Raji (cell line): ENCODE results near the gene CCDC167.

Source experiments
- POLR2A ChIP-seq: IDR thresholded peaks from 2 replicates; pipeline ENCODE4 v1.6.1; 2011; ENCODE audit warnings: low read depth, low read length, control low read depth; ENCODE audit not compliant: insufficient read depth

Gene CCDC167

DNA sequence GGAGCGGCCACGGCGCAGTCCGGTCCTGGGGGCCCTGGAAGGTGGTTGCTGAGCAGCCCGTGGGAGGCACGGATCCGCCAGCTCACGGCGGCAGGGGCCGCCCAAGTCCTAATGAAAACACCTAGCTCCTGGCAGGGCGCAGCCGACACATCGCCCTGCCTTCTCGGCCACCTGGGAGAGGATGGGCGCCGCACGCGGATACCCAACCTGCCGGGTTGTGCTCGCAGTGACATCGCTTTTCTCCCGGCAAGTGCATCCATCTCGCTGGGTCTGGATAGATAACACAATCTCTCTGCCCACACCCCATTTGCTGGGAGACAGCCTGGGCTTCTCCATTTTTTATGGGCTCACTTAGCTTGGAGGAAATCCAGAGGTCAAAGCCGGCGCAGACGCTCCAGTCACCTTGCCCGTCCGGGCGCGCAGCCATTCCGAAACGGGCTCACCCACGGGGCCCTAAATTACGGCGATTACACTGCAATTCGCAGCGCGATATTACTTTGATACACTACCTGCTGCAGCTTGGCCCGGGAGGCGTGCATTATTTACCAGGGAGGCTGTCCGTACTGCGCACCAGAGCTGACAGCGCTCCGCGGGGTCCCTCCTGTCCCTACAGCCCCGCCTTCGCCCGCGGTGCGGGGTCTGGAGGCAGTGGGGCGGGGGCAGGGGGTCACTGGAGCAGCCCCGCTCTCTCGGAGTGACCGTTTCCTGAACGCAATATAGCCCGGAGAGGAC is 36.2 kb upstream of the CCDC167 start:
- TF ChIP-seq POLR2A: no peak

- TF ChIP-seq POLR2A: no peak
Observed at GRCh38 chr6:37535428-37535758, 35.7 kb upstream of the CCDC167 start.

- TF ChIP-seq POLR2A: no peak
Observed at GRCh38 chr6:37534893-37535292, 35.2 kb upstream of the CCDC167 start.

DNA sequence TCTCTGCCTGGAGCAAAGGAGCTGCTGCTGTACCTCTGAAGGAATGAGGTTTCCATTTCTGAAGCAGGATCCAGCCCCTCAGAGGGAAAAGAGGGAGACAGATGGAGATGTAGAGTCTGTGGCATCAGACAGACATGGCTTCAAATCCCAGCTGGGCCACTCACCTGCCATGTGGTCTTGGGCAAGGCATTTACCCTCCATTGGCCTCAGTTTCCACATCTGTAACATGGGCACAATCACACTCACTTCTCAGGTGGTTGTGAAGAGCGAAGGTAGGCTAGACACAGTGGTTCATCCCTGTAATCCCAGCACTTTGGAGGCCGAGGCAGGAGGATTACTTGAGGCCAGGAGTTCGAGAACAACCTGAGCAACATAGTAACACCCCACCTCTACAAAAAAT is 32.4 kb upstream of the CCDC167 start:
- no peak for TF ChIP-seq POLR2A

- TF ChIP-seq POLR2A: no peak
Observed at GRCh38 chr6:37531437-37532036, 31.8 kb upstream of the CCDC167 start.

DNA sequence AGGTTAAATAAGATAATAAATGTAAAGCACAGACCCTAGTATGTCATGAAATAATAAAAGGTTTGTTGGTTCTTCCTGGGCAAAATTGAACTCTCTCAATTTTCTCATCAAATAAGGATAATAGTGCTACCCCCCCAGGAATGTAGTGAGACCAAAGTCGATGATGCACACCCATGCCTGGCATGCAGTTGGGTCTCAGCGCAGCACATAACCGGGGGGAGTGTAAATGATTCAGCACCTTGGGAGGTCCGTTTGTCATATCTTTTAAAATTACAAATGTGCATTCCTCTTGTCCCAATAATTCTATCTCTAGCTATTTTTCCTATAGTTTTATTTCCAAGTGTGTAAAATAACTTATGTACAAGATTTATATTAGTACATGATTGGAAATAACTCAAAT is 31.3 kb upstream of the CCDC167 start:
- TF ChIP-seq POLR2A: no peak

DNA sequence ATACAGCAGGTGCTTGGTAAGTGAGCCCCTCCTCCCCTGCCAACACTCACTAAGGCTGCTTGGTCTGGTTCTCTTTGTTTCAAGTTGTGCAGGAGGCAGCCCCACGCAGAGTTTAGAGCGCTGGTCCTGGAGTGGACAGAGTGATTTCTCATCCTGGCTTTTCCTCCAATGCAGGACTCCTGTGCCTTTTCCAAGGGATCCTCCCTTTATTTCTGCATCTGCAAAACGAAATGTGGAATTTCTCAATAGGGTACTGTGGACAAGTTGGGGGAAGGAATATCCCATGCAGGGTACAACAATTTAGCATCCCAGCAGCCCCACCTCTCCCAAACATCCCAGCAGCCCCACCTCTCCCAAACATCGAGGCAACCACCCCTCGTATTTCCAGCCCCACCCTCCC is 30.6 kb upstream of the CCDC167 start:
- TF ChIP-seq POLR2A: no peak

- TF ChIP-seq POLR2A: no peak
Observed at GRCh38 chr6:37528541-37528940, 28.8 kb upstream of the CCDC167 start.

GRCh38 chr6:37525460-37526357 is 26.0 kb upstream of the CCDC167 start:
- TF ChIP-seq POLR2A: no peak

- TF ChIP-seq POLR2A: no peak
Observed at GRCh38 chr6:37524970-37525318, 25.3 kb upstream of the CCDC167 start.

GRCh38 chr6:37524025-37524969 is 24.6 kb upstream of the CCDC167 start:
- no peak for TF ChIP-seq POLR2A

GRCh38 chr6:37523412-37523811 is 23.7 kb upstream of the CCDC167 start:
- TF ChIP-seq POLR2A: no peak

GRCh38 chr6:37522836-37523235 is 23.1 kb upstream of the CCDC167 start:
- no peak for TF ChIP-seq POLR2A

DNA sequence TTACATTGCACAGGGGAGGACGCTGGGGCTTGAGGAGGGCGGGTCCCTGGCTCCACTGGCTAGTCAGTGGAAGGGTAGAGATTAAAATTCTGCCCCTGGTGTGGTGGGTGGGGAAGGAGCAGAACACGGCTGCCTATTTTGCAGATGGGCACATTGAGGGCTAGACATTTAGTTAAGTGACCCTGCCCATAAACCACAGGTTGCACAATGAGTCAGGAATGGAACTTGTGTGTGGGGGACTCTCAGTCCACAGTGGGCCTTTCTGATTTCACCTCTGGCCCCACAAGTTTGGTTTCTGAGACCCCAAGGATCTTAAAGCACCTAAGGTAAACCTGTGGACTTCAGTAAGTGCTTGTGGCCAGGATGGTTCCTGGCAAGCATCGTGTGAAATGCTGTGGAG is 22.0 kb upstream of the CCDC167 start:
- no peak for TF ChIP-seq POLR2A

- TF ChIP-seq POLR2A: no peak
Observed at GRCh38 chr6:37520926-37521325, 21.2 kb upstream of the CCDC167 start.
